ENCODE measurements around the gene TPST2. TPM values are rescaled to one million over a fixed set of nuclear protein-coding genes. Genes with fewer than 3 reads are reported as not detected.

Gene TPST2
- total RNA-seq, 1 experiment from 2014 or later, result 61.4 TPM

GRCh38 chr22:26515931-26516330 lies 74.0 kb downstream of the TPST2 start:
- H3K79me2 ChIP-seq (ENCODE audit: low read length), result peaks cover 42% of the 10 kb centered on the region
- H2AFZ ChIP-seq (ENCODE audit: low read length), result 0 out of 2 replicates have a peak overlapping the region, but pooled peaks have one; percentile 23
- DNase-seq, result peak; percentile 60
- peak overlapping the region; percentile 9; the same call in 1 of the 2 replicates for H3K4me3 ChIP-seq (ENCODE audit: low read length)
- peak overlapping the region; percentile 45 for H3K4me2 ChIP-seq (ENCODE audit: low read depth, low read length, poor library complexity, severe bottlenecking)
- no peaks in the 10 kb centered on the region for H3K27me3 ChIP-seq (ENCODE audit: low read length)
- no peaks in the 10 kb centered on the region for H3K9me2 ChIP-seq (replicated peaks; ENCODE audit: insufficient read depth, low read length)
- H3K9me3 ChIP-seq (ENCODE audit: low read length), result no peaks in the 10 kb centered on the region
- peak overlapping the region; percentile 82 for H3K27ac ChIP-seq (ENCODE audit: low read length)
- peaks cover 40% of the 10 kb centered on the region for H3K4me1 ChIP-seq (ENCODE audit: low read length)
- H3K36me3 ChIP-seq (ENCODE audit: insufficient read depth, low read length), result no peaks in the 10 kb centered on the region
- peaks cover 10% of the 10 kb centered on the region; the same call in 1 of the 2 replicates for H4K20me1 ChIP-seq (ENCODE audit: insufficient read depth, low read depth, low read length)
- H3K9ac ChIP-seq (ENCODE audit: low read length), result peak overlapping the region; percentile 31; the same call in 1 of the 2 replicates

DNA sequence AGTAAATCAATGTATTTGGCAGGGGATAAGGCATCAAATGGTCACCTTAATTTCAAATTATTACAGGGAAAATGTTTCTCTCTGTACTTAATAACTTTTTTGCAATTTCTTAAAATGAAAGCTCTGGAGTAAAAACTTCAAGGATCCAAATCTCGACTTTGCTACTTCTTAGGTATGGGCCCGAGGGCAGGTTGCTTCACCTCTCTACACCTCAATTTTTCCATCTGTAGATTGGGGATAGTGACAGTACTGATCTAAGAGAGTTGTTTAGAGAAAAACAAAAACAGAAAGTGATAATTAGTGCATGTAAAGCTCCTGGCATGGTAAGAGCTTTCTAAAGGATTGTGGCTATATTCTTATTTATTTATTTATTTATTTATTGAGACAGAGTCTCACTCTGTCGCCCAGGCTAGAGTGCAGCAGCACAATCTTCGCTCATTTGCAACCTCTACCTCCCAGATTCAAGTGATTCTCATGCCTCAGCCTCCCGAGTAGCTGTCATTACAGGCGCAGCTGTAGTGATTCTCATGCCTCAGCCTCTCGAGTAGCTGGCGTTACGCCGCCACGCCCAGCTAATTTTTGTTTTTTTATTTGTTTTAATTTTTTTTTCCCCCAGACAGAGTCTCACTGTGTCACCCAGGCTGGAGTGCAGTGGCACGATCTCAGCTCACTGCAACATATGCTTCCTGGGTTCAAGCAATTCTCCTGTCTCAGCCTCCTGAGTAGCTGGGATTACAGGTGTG lies 75.3 kb downstream of the TPST2 start:
- Histone ChIP-seq H3K9me2 (replicated peaks; ENCODE audit: insufficient read depth, low read length) (no peaks in the 10 kb centered on the region), H3K79me2 (ENCODE audit: low read length) (peaks cover 53% of the 10 kb centered on the region), H3K27ac (ENCODE audit: low read length) (peak overlapping the region; percentile 53), H3K27me3 (ENCODE audit: low read length) (no peaks in the 10 kb centered on the region), H3K4me2 (ENCODE audit: low read depth, low read length, poor library complexity, severe bottlenecking) (peak overlapping the region; percentile 78), H3K4me1 (ENCODE audit: low read length) (peaks cover 44% of the 10 kb centered on the region), H3K9me3 (ENCODE audit: low read length) (no peaks in the 10 kb centered on the region), H3K4me3 (ENCODE audit: low read length) (peak overlapping the region; percentile 82; the same call in 1 of the 2 replicates), H4K20me1 (ENCODE audit: insufficient read depth, low read depth, low read length) (peaks cover 10% of the 10 kb centered on the region; the same call in 1 of the 2 replicates), H2AFZ (ENCODE audit: low read length) (no peak overlapping the region), H3K36me3 (ENCODE audit: insufficient read depth, low read length) (peaks cover 9% of the 10 kb centered on the region; the same call in 1 of the 2 replicates), H3K9ac (ENCODE audit: low read length) (peak overlapping the region; percentile 75; the same call in 1 of the 2 replicates)
- no peak for DNase-seq

- Histone ChIP-seq H3K36me3 (ENCODE audit: insufficient read depth, low read length) (peaks cover 9% of the 10 kb centered on the region; the same call in 1 of the 2 replicates), H3K9ac (ENCODE audit: low read length) (peak overlapping the region; percentile 75), H2AFZ (ENCODE audit: low read length) (no peak overlapping the region), H3K27me3 (ENCODE audit: low read length) (no peaks in the 10 kb centered on the region), H3K4me1 (ENCODE audit: low read length) (peaks cover 44% of the 10 kb centered on the region), H3K79me2 (ENCODE audit: low read length) (peaks cover 53% of the 10 kb centered on the region), H4K20me1 (ENCODE audit: insufficient read depth, low read depth, low read length) (peaks cover 10% of the 10 kb centered on the region; the same call in 1 of the 2 replicates), H3K27ac (ENCODE audit: low read length) (peak overlapping the region; percentile 53), H3K4me2 (ENCODE audit: low read depth, low read length, poor library complexity, severe bottlenecking) (peak overlapping the region; percentile 78), H3K4me3 (ENCODE audit: low read length) (peak overlapping the region; percentile 82), H3K9me2 (replicated peaks; ENCODE audit: insufficient read depth, low read length) (no peaks in the 10 kb centered on the region), H3K9me3 (ENCODE audit: low read length) (no peaks in the 10 kb centered on the region)
- DNase-seq, result no peak
Measured at GRCh38 chr22:26513838-26514237, 76.1 kb downstream of the TPST2 start.

DNA sequence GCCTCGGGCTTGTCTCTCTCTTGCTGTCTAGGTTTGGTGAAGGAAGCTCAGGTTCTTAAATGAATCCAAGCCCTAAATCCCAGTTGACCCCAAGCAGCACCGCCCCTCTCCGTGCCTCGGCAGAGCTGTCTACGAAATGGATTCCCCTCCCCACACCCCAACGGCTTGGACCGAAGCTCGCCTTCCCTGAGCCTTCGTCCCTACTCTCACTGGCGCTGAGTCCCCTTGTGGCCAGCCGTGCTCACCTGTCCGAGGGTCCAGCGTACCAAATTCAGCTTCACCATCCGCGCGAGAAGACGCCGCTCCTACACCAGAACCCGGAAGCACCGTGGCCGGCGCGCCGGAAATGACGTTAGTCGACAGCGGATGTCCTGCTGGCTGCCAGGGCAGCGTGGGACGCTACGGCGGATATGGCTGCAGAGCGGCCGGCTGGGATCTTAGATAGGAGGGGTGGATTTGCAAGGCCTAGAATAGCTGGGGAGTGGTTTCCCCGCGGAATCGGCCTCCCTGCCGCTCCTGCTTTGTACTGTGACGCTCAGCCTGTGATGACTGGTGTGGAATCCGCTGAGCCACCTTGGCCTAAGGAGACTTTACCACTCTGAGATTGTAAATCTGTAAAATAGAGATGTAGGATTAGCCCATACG lies 77.7 kb downstream of the TPST2 start, which contains the start of gene TFIP11:
Gene TFIP11 (minus strand): TSS at position 325 of the 645 bp plus-strand sequence. CDS start 2,201 bp downstream, outside the sequence.
- Histone ChIP-seq H3K9me2 (replicated peaks; ENCODE audit: insufficient read depth, low read length) (no peaks in the 10 kb centered on the region), H3K4me2 (ENCODE audit: low read depth, low read length, poor library complexity, severe bottlenecking) (peak within 1 kb of the TSS; percentile 78), H3K4me1 (ENCODE audit: low read length) (peaks cover 44% of the 10 kb centered on the region), H3K79me2 (ENCODE audit: low read length) (peaks cover 53% of the 10 kb centered on the region), H3K9me3 (ENCODE audit: low read length) (no peaks in the 10 kb centered on the region), H3K4me3 (ENCODE audit: low read length) (peak within 1 kb of the TSS; percentile 82), H4K20me1 (ENCODE audit: insufficient read depth, low read depth, low read length) (peaks cover 10% of the 10 kb centered on the region; the same call in 1 of the 2 replicates), H2AFZ (ENCODE audit: low read length) (no peak within 1 kb of the TSS), H3K36me3 (ENCODE audit: insufficient read depth, low read length) (peaks cover 14% of the 10 kb centered on the region; the same call in 1 of the 2 replicates), H3K27ac (ENCODE audit: low read length) (peak within 1 kb of the TSS; percentile 53), H3K27me3 (ENCODE audit: low read length) (no peaks in the 10 kb centered on the region), H3K9ac (ENCODE audit: low read length) (peak within 1 kb of the TSS; percentile 75)
- DNase-seq, result peak; percentile 97

DNA sequence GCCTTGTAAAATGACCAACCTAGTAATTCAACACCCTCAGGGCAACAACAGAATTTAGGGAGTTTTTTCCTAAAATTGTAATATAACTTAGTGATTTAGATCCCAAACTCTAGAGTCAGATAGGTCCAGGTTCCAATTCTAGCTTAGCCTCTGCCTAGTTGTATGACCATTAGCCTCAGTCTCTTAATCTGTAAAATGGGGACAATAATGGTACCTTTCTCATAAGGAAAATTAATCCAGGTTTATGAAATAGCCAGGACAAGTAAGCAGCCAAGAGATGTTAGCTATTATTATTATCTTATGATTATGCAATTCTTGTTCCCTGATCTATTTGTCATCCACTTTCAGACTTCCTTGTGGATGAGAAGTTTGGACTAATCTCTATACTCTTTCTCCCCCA lies 81.8 kb downstream of the TPST2 start:
- Histone ChIP-seq H3K4me3 (ENCODE audit: low read length) (no peak overlapping the region), H3K27ac (ENCODE audit: low read length) (no peak overlapping the region), H3K9me2 (replicated peaks; ENCODE audit: insufficient read depth, low read length) (no peaks in the 10 kb centered on the region), H3K4me1 (ENCODE audit: low read length) (peaks cover 19% of the 10 kb centered on the region), H2AFZ (ENCODE audit: low read length) (no peak overlapping the region), H3K27me3 (ENCODE audit: low read length) (no peaks in the 10 kb centered on the region), H3K36me3 (ENCODE audit: insufficient read depth, low read length) (peaks cover 46% of the 10 kb centered on the region), H4K20me1 (ENCODE audit: insufficient read depth, low read depth, low read length) (peaks cover 10% of the 10 kb centered on the region; the same call in 1 of the 2 replicates), H3K4me2 (ENCODE audit: low read depth, low read length, poor library complexity, severe bottlenecking) (no peak overlapping the region), H3K79me2 (ENCODE audit: low read length) (peaks cover 34% of the 10 kb centered on the region), H3K9me3 (ENCODE audit: low read length) (no peaks in the 10 kb centered on the region), H3K9ac (ENCODE audit: low read length) (no peak overlapping the region)
- no peak for DNase-seq

DNA sequence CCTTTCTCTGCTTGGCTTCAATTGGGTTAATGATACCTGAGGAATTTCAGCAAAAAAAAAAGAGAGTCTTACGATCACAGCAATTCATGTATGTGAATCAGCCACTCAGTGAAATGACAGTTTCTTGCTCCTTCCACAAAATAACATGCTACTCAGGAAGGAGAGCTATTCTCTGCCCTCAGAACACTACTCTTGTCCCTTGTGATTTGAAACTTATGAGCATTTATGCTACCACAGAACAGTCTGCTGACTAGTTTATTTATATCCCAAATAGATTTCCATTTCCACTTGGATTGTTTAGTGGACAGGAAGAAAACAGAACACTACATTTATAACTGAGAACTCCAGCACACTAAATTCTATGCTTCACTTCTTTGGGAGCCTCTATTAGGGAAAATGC lies 86.2 kb downstream of the TPST2 start:
- Histone ChIP-seq H3K9me3 (ENCODE audit: low read length) (no peaks in the 10 kb centered on the region), H3K9ac (ENCODE audit: low read length) (no peak overlapping the region), H3K27me3 (ENCODE audit: low read length) (no peaks in the 10 kb centered on the region), H3K9me2 (replicated peaks; ENCODE audit: insufficient read depth, low read length) (no peaks in the 10 kb centered on the region), H3K4me1 (ENCODE audit: low read length) (peaks cover 9% of the 10 kb centered on the region), H2AFZ (ENCODE audit: low read length) (no peak overlapping the region), H4K20me1 (ENCODE audit: insufficient read depth, low read depth, low read length) (no peaks in the 10 kb centered on the region), H3K4me3 (ENCODE audit: low read length) (no peak overlapping the region), H3K36me3 (ENCODE audit: insufficient read depth, low read length) (peaks cover 68% of the 10 kb centered on the region), H3K79me2 (ENCODE audit: low read length) (no peaks in the 10 kb centered on the region), H3K4me2 (ENCODE audit: low read depth, low read length, poor library complexity, severe bottlenecking) (no peak overlapping the region), H3K27ac (ENCODE audit: low read length) (peak overlapping the region; percentile 61; the same call in 1 of the 2 replicates)
- no peak for DNase-seq

DNA sequence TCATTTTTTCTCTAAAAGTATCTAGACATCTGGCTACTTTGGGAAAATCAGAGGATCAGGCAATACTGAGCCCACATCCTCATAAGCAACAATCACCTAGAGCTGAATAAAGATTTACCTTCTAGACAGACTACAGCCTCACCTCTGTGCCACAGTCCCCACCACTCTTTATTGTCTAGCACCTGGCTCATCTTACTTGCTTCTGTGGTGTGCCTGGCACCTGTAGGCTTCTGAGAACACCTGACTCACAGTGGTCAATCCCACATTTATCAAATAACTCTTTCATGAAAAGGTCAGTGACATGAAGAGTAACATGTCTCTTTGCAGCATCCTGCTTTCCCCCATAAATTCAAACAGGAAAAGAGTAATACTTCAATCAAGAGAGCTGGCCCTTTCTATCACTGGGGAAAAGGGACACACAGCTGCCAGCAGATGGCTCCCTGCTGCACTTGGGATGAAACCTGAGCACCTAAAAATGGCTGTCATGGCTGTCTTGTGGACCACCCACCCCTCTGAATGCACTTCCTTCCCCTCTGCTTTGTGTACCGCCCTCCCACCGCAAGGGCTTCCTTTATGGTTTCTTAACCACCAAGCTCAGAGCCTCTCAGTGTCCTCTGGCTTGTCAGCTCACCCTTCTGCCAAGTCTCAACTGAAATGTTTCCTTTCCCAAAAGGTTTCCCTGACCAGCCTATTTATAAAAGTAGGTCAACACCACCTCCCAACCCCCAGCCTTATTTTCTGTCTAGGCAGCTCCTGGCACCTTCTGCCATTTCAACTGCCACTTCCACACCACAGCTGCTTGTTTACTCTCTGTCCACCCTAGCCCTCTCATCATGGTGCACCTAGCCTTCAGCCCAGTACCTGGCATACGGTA lies 87.0 kb downstream of the TPST2 start:
- H3K9me3 ChIP-seq (ENCODE audit: low read length), result no peaks in the 10 kb centered on the region
- peak; percentile 76 for DNase-seq
- peak overlapping the region; percentile 61 for H3K27ac ChIP-seq (ENCODE audit: low read length)
- no peak overlapping the region for H3K4me3 ChIP-seq (ENCODE audit: low read length)
- no peak overlapping the region for H3K9ac ChIP-seq (ENCODE audit: low read length)
- no peaks in the 10 kb centered on the region for H3K79me2 ChIP-seq (ENCODE audit: low read length)
- no peaks in the 10 kb centered on the region for H3K9me2 ChIP-seq (replicated peaks; ENCODE audit: insufficient read depth, low read length)
- no peaks in the 10 kb centered on the region for H3K27me3 ChIP-seq (ENCODE audit: low read length)
- peaks cover 67% of the 10 kb centered on the region for H3K36me3 ChIP-seq (ENCODE audit: insufficient read depth, low read length)
- no peaks in the 10 kb centered on the region for H4K20me1 ChIP-seq (ENCODE audit: insufficient read depth, low read depth, low read length)
- H3K4me1 ChIP-seq (ENCODE audit: low read length), result peaks cover 9% of the 10 kb centered on the region
- no peak overlapping the region for H3K4me2 ChIP-seq (ENCODE audit: low read depth, low read length, poor library complexity, severe bottlenecking)
- H2AFZ ChIP-seq (ENCODE audit: low read length), result no peak overlapping the region

Data from Karpas-422 (cell line).